Astrocyte (in vitro differentiated cells and primary cell): ENCODE data around the gene REC114. TPM values are rescaled to one million over a fixed set of nuclear protein-coding genes. Genes with fewer than 3 reads are reported as not detected.
"Not testable (repeated sequence)": the region's sequence is repeated elsewhere in the genome, so short reads cannot be mapped to it uniquely, and the experiment has no call there.

Source experiments
- DNase-seq: peaks from one replicate; pipeline ENCODE4 v3.0.0-alpha.2; 2010; ENCODE audit warnings: low read depth
- FAIRE-seq: peaks from 2 replicates; lab custom pipeline; 2011; peaks lifted over from hg19 to GRCh38; lab: Jason Lieb, UNC
- H2AFZ ChIP-seq: 2 replicates; pipeline ENCODE4 v1.6.0; 2012; ENCODE audit warnings: low read depth, low read length, inconsistent platforms
- H3K27ac ChIP-seq: 2 replicates; pipeline ENCODE4 v1.5.1; 2011; ENCODE audit warnings: low read depth, low read length, inconsistent platforms
- H3K27me3 ChIP-seq: 2 replicates; pipeline ENCODE4 v1.6.0; 2011; ENCODE audit warnings: low read length, inconsistent platforms; ENCODE audit not compliant: insufficient read depth
- H3K36me3 ChIP-seq: 2 replicates; pipeline ENCODE4 v1.5.1; 2011; ENCODE audit warnings: low read length, inconsistent platforms; ENCODE audit not compliant: insufficient read depth
- H3K4me1 ChIP-seq: 2 replicates; pipeline ENCODE4 v1.5.1; 2011; ENCODE audit warnings: low read length, inconsistent platforms; ENCODE audit not compliant: insufficient read depth
- H3K4me2 ChIP-seq: 2 replicates; pipeline ENCODE4 v1.6.0; 2012; ENCODE audit warnings: low read length, inconsistent platforms
- H3K4me3 ChIP-seq: 2 replicates; pipeline ENCODE4 v1.5.1; 2011; ENCODE audit warnings: low read depth, mild to moderate bottlenecking, low read length, inconsistent platforms; ENCODE audit not compliant: insufficient read depth
- H3K79me2 ChIP-seq: 2 replicates; pipeline ENCODE4 v1.6.0; 2012; ENCODE audit warnings: mild to moderate bottlenecking, low read length, inconsistent platforms; ENCODE audit not compliant: insufficient read depth
- H3K9ac ChIP-seq: 2 replicates; pipeline ENCODE4 v1.6.0; 2012; ENCODE audit warnings: mild to moderate bottlenecking, low read length, inconsistent platforms
- H3K9me3 ChIP-seq: 2 replicates; pipeline ENCODE4 v1.5.1; 2012; ENCODE audit warnings: low read depth, mild to moderate bottlenecking, low read length, inconsistent platforms; ENCODE audit not compliant: insufficient read depth
- H4K20me1 ChIP-seq: 2 replicates; pipeline ENCODE4 v1.6.0; 2012; ENCODE audit warnings: low read length, inconsistent platforms; ENCODE audit not compliant: insufficient read depth
- H3K27ac Mint-ChIP-seq: one replicate; pipeline ENCODE4 v1.8.0; 2021; ENCODE audit warnings: mild to moderate bottlenecking, mixed read lengths; ENCODE audit not compliant: unreplicated experiment
- H3K27me3 Mint-ChIP-seq: one replicate; pipeline ENCODE4 v1.8.0; 2021; ENCODE audit warnings: low read depth, mixed read lengths; ENCODE audit not compliant: unreplicated experiment
- H3K36me3 Mint-ChIP-seq: one replicate; pipeline ENCODE4 v1.8.0; 2021; ENCODE audit warnings: low read depth, mixed read lengths; ENCODE audit not compliant: unreplicated experiment
- H3K4me1 Mint-ChIP-seq: one replicate; pipeline ENCODE4 v1.8.0; 2021; ENCODE audit warnings: low read depth, mixed read lengths; ENCODE audit not compliant: unreplicated experiment
- H3K4me3 Mint-ChIP-seq: one replicate; pipeline ENCODE4 v1.8.0; 2021; ENCODE audit warnings: mild to moderate bottlenecking, moderate library complexity, mixed read lengths; ENCODE audit not compliant: unreplicated experiment
- H3K9me3 Mint-ChIP-seq: one replicate; pipeline ENCODE4 v1.8.0; 2021; ENCODE audit warnings: mild to moderate bottlenecking, mixed read lengths; ENCODE audit not compliant: unreplicated experiment
- CTCF ChIP-seq: IDR thresholded peaks from 2 replicates; pipeline ENCODE4 v1.5.1; 2011; ENCODE audit warnings: low read depth, mild to moderate bottlenecking, inconsistent platforms, low read length, moderate library complexity; ENCODE audit not compliant: insufficient read depth
- EZH2 ChIP-seq: IDR thresholded peaks from 2 replicates; pipeline ENCODE4 v1.6.1; 2012; ENCODE audit warnings: mild to moderate bottlenecking, low read length, inconsistent platforms; ENCODE audit not compliant: insufficient read depth
- total RNA-seq: library from RNA; stranded (reverse); gene quantifications from 2 replicates; pipeline ENCODE4 v1.2.1, GENCODE V29; 2021

Gene REC114
- total RNA-seq, 1 donor from 2014 or later = not detected

GRCh38 chr15:73541479-73541878, 98.5 kb downstream of the REC114 start:
- Histone ChIP-seq H4K20me1 (no peaks in the 10 kb centered on the region), H2AFZ (no peak overlapping the region), H3K4me2 (no peak overlapping the region), H3K4me3 (no peak overlapping the region), H3K9me3 (no peaks in the 10 kb centered on the region), H3K36me3 (no peaks in the 10 kb centered on the region), H3K4me1 (no peaks in the 10 kb centered on the region), H3K27me3 (no peaks in the 10 kb centered on the region), H3K79me2 (no peaks in the 10 kb centered on the region), H3K27ac (no peak overlapping the region), H3K9ac (no peak overlapping the region)
- DNase-seq (no peak), FAIRE-seq (no peak)
- TF ChIP-seq CTCF (no peak), EZH2 (no peak)
- Mint-ChIP-seq H3K27me3 (no peaks in the 10 kb centered on the region), H3K9me3 (no peaks in the 10 kb centered on the region), H3K4me3 (no peak overlapping the region), H3K27ac (no peak overlapping the region), H3K36me3 (no peaks in the 10 kb centered on the region), H3K4me1 (no peaks in the 10 kb centered on the region)

- not testable (repeated sequence) for H3K27ac ChIP-seq, H3K27ac Mint-ChIP-seq, H3K9me3 Mint-ChIP-seq, H3K36me3 Mint-ChIP-seq, H4K20me1 ChIP-seq, H3K36me3 ChIP-seq, H3K9me3 ChIP-seq, H3K4me1 Mint-ChIP-seq, H3K9ac ChIP-seq, DNase-seq, H2AFZ ChIP-seq, H3K4me1 ChIP-seq, H3K27me3 ChIP-seq, H3K4me3 ChIP-seq, H3K4me3 Mint-ChIP-seq, FAIRE-seq, H3K27me3 Mint-ChIP-seq, H3K4me2 ChIP-seq, H3K79me2 ChIP-seq
Observed at GRCh38 chr15:73548925-73549324, 106.0 kb downstream of the REC114 start.

GRCh38 chr15:73550190-73550589, 107.2 kb downstream of the REC114 start:
- peaks cover 5% of the 10 kb centered on the region for H3K36me3 ChIP-seq
- no peaks in the 10 kb centered on the region for H3K4me1 ChIP-seq
- no peak overlapping the region for H3K9ac ChIP-seq
- H3K4me2 ChIP-seq = no peak overlapping the region
- FAIRE-seq (no peak), DNase-seq (no peak)
- Mint-ChIP-seq H3K4me1 (no peaks in the 10 kb centered on the region), H3K36me3 (peaks cover 2% of the 10 kb centered on the region), H3K9me3 (no peaks in the 10 kb centered on the region), H3K4me3 (no peak overlapping the region), H3K27me3 (no peaks in the 10 kb centered on the region), H3K27ac (no peak overlapping the region)
- H3K79me2 ChIP-seq = no peaks in the 10 kb centered on the region
- peaks cover 5% of the 10 kb centered on the region for H4K20me1 ChIP-seq
- no peak overlapping the region for H3K27ac ChIP-seq
- no peaks in the 10 kb centered on the region for H3K27me3 ChIP-seq
- no peak overlapping the region for H2AFZ ChIP-seq
- TF ChIP-seq EZH2 (no peak), CTCF (no peak)
- H3K9me3 ChIP-seq = no peaks in the 10 kb centered on the region
- no peak overlapping the region for H3K4me3 ChIP-seq
